ENCODE results near the gene SLC6A20. TPM values are rescaled to one million over a fixed set of nuclear protein-coding genes. Genes with fewer than 3 reads are reported as not detected.

Gene SLC6A20
- total and polyA plus RNA-seq, 2 donors from 2014 or later, result 0.37 to 35.2 TPM

- Histone ChIP-seq H3K9me3 (ENCODE audit: control insufficient read depth in 2 of 3, insufficient read depth in 1 of 3, low read length in 3 of 3) (no peaks in the 10 kb centered on the region), H3K36me3 (ENCODE audit: control insufficient read depth in 2 of 3, insufficient read depth in 3 of 3, low read length in 3 of 3) (peaks cover 0 to 3% (median 0%) of the 10 kb centered on the region in 3 donors), H3K27me3 (ENCODE audit: control insufficient read depth, insufficient read depth, low read length) (no peaks in the 10 kb centered on the region), H3K9ac (ENCODE audit: low read length in 3 of 3) (peak within 1 kb of the TSS; percentile 45 to 61 (median 60)), H3K4me1 (ENCODE audit: control insufficient read depth in 2 of 3, insufficient read depth in 2 of 3, low read depth in 1 of 3, low read length in 3 of 3) (peaks cover 0 to 7% (median 3%) of the 10 kb centered on the region in 3 donors), H3K4me3 (ENCODE audit: low read length in 3 of 3) (peak within 1 kb of the TSS; percentile 80 to 91 (median 87)), H3K27ac (ENCODE audit: low read depth in 2 of 2, low read length in 2 of 2) (no peak within 1 kb of the TSS)
- FAIRE-seq (peak; percentile 51), DNase-seq (peak; percentile 95 to 99 (median 96))
- no peak for TF ChIP-seq CTCF (IDR thresholded peaks at IDR 0.05; ENCODE audit: borderline replicate concordance, extremely low read depth, insufficient read depth)
- intact Hi-C loops (cut with DNase I), result no loop called here
Observed at GRCh38 chr3:45841757-45842491, 45.6 kb upstream of the SLC6A20 start, which contains the start of gene LZTFL1. TSS of gene LZTFL1 (minus strand) at chr3:45842119. CDS start at chr3:45841991, 128 bp downstream.

GRCh38 chr3:45841420-45841756, 45.1 kb upstream of the SLC6A20 start:
- H3K4me3 ChIP-seq (ENCODE audit: low read length in 3 of 3), result peak overlapping the region; percentile 80 to 91 (median 87)
- H3K4me1 ChIP-seq (ENCODE audit: control insufficient read depth in 2 of 3, insufficient read depth in 2 of 3, low read depth in 1 of 3, low read length in 3 of 3), result peaks cover 0 to 7% (median 3%) of the 10 kb centered on the region in 3 donors
- no peak for FAIRE-seq
- peak overlapping the region; percentile 45 to 61 (median 60) for H3K9ac ChIP-seq (ENCODE audit: low read length in 3 of 3)
- no peak overlapping the region for H3K27ac ChIP-seq (ENCODE audit: low read depth in 2 of 2, low read length in 2 of 2)
- no peaks in the 10 kb centered on the region for H3K27me3 ChIP-seq (ENCODE audit: control insufficient read depth, insufficient read depth, low read length)
- peak in 3 of 5 donors; percentile 27 to 31 (median 30) for DNase-seq
- no peaks in the 10 kb centered on the region for H3K9me3 ChIP-seq (ENCODE audit: control insufficient read depth in 2 of 3, insufficient read depth in 1 of 3, low read length in 3 of 3)
- TF ChIP-seq CTCF (IDR thresholded peaks at IDR 0.05; ENCODE audit: borderline replicate concordance, extremely low read depth, insufficient read depth), result no peak
- peaks cover 0 to 6% (median 4%) of the 10 kb centered on the region in 3 donors for H3K36me3 ChIP-seq (ENCODE audit: control insufficient read depth in 2 of 3, insufficient read depth in 3 of 3, low read length in 3 of 3)
- intact Hi-C loops (cut with DNase I), result no loop called here

GRCh38 chr3:45838466-45838865, 42.1 kb upstream of the SLC6A20 start:
- FAIRE-seq (no peak), DNase-seq (no peak)
- Histone ChIP-seq H3K9me3 (ENCODE audit: control insufficient read depth in 2 of 3, insufficient read depth in 1 of 3, low read length in 3 of 3) (no peaks in the 10 kb centered on the region), H3K27me3 (ENCODE audit: control insufficient read depth, insufficient read depth, low read length) (no peaks in the 10 kb centered on the region), H3K36me3 (ENCODE audit: control insufficient read depth in 2 of 3, insufficient read depth in 3 of 3, low read length in 3 of 3) (peaks cover 0 to 22% (median 16%) of the 10 kb centered on the region in 3 donors), H3K27ac (ENCODE audit: low read depth in 2 of 2, low read length in 2 of 2) (no peak overlapping the region), H3K9ac (ENCODE audit: low read length in 3 of 3) (no peak overlapping the region), H3K4me3 (ENCODE audit: low read length in 3 of 3) (no peak overlapping the region), H3K4me1 (ENCODE audit: control insufficient read depth in 2 of 3, insufficient read depth in 2 of 3, low read depth in 1 of 3, low read length in 3 of 3) (peaks cover 0 to 7% (median 3%) of the 10 kb centered on the region in 3 donors)
- intact Hi-C loops (cut with DNase I), result no loop called here
- TF ChIP-seq CTCF (IDR thresholded peaks at IDR 0.05; ENCODE audit: borderline replicate concordance, extremely low read depth, insufficient read depth), result no peak

Measured in kidney (tissue), 14 donors.